Right renal cortex interstitium (tissue), 3 donors: ENCODE results near the gene GNG14. TPM values are rescaled to one million over a fixed set of nuclear protein-coding genes. Genes with fewer than 3 reads are reported as not detected.
A peak's percentile ranks its signal among the peaks of the same experiment; 100 is the strongest.
"Not testable (repeated sequence)": the region's sequence is repeated elsewhere in the genome, so short reads cannot be mapped to it uniquely, and the experiment has no call there.

Experiments
- DNase-seq, 3 donors: peaks; one replicate each; pipeline ENCODE4 v3.0.0-alpha.2; 2013; ENCODE audit warnings: low read depth in 3 of 3, low spot score in 2 of 3
- polyA plus RNA-seq, 3 donors: library from polyadenylated mRNA; unstranded; fragments of 120-200 nt; gene quantifications; one replicate each; pipeline ENCODE4 v1.2.1, GENCODE V29; 2013; ENCODE audit not compliant: insufficient read length in 3 of 3

GNG14 gene
- polyA plus RNA-seq, result not detected

- DNase-seq, result no peak
Measured at GRCh38 chr19:12687496-12688196, at the start of gene GNG14. Gene GNG14 (plus strand): TSS chr19:12687998. CDS start chr19:12688049, 51 bp downstream.

DNA sequence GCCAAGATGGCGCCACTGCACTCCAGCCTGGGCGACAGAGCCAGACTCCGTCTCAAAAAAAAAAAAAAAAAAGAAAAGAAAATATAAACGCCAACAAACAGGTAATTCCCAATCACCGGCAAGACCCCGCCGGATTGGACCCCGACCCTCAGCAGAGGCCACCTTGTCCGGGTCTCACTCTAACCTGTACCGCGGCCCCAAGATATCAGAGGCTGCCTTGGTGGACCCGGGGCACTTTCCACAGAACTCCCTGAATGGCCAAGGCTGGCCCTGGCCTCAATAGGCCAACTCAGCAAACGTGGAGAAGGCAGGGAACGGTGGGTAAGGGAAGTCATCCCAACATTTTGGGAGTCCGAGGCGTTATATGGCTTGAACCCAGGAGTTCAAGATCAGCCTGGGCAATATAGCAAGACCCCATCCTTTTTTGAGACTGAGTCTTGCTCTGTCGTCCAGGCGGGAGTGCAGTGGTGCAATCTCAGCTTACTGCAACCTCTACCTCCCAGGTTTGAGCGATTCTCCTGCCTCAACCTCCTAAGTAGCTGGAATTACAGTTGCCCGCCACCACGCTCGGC, 49.1 kb upstream of the GNG14 start:
- no peak for DNase-seq

- DNase-seq, result peak in 2 of 3 donors; percentile 48 to 59
Measured at GRCh38 chr19:12639901-12640613, 47.7 kb upstream of the GNG14 start.

DNA sequence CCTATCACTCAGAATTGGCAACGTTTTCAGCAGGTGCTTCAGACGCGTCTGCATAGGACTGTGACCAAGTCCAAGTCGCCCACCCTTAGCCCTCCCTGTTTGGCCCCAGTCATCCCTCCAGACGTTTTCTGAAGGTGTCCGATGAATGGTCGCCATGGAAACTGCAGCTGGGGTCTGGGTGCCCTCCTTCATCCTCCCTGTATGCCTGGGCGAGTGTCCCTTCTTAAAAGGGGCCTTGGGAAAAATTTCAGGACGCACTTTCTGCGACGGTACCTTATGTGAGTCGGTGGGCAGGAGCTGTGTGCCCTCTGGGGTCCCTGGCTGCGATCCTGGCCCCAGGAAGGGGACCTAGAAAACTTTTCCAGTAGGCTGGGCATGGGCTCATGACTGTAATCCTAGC, 46.3 kb upstream of the GNG14 start:
- DNase-seq, result no peak

DNA sequence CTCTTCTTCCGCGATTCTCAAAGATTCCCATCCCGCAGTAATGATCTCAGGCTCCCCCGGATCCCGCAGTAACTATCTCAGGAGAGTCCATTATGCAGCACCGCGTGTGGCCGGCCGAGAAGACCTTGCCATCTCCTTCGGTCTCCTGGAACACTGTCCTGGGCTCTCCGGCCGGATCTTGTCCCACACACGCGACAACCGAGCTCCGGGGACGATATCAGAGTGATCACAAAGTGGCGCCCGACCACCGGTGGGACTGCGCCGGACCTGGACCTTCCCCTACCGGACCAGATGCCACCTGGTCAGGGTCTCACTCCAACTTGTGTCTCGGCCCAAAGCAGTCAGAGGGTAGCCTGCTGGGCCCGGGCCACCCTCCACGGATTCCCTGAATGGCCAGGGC, 45.3 kb upstream of the GNG14 start:
- no peak for DNase-seq

DNA sequence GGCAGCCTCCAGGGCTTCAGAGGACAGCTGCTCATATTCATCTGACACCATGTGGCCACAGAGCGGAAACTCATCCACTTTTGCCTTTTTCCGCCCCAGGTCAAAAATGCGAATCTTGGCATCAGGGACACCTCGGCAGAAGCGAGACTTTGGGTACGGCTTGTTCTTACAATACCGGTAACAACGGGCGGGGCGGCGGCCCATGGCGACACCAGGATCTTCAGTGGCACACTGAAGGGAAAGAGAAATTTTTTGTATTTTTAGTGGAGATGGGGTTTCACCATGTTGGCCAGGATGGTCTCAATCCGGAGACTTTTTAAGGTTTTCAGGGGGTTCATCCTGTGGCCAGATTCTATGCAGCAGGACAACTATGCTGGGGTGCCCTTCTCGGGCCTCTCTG, 44.1 kb upstream of the GNG14 start:
- DNase-seq, result not testable (repeated sequence)

DNA sequence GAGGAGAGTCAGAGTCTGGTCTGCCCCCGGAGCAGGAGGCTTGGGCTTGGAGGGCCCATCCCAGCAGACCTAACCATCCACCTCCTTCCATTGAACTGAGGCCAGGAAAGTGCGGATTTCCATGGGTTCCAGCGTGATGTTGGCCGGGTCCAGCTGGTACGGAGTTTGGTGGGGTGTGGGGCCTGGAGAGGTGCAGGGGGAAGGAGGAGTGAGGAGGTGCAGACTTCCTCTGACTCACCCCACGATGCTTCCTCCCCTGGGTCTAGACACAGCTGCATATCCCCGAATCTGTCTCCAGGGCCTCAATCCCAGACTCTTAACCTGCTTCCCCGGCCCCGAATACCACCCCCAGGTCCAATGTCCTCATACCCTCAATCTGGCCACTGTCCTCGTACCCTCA, 41.2 kb upstream of the GNG14 start:
- DNase-seq, result no peak

GRCh38 chr19:12647047-12647446, 40.8 kb upstream of the GNG14 start:
- DNase-seq, result no peak

DNA sequence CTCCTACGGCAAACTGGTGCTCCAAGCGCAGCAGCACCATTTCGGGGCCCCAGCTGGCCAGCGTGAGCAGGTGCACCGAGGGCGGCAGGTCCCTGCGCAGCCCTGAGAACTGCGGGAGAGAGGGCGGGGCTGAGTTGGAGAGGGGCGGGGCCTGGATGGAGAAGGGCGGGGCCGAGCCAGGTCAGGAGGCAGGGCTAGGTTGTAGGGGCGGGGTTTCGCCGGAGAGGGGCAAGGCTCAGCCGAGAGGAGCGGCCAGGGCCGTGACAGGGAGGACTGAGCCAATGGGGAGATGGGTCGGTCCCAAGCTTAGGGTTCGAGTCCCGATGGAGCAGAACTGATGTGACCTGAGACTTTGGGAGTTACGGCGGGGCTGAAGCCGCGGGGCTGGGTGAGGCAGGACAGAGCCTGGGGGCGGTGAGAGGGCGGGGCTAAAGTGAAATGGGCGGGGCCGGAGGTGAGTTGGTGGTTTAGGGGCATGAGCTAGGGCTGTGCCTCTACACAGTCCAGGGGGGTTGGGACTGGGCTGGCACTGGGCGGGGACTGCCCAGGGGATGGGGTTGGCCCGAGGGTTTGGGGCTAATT, 40.2 kb upstream of the GNG14 start:
- no peak for DNase-seq

DNA sequence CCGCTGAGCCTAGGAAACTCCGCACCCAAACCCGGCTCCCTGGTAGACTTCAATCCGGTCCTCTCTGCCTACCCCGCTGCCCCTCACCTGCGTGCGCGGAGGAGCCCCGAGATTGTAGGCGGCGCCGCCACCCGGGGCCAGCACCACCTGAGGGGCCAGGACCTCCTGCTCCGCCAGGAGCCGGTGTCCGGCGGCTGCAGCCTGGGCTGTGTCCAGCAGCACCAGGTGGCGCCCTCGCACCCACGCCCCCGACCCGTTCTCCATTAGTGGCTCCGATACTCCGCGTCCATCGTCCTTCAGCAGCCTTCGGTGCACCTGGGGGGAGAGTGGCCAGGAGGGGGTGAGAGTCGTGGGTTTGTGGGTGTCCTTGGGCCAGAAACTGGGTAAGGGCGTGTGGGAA, 39.7 kb upstream of the GNG14 start:
- no peak for DNase-seq

DNA sequence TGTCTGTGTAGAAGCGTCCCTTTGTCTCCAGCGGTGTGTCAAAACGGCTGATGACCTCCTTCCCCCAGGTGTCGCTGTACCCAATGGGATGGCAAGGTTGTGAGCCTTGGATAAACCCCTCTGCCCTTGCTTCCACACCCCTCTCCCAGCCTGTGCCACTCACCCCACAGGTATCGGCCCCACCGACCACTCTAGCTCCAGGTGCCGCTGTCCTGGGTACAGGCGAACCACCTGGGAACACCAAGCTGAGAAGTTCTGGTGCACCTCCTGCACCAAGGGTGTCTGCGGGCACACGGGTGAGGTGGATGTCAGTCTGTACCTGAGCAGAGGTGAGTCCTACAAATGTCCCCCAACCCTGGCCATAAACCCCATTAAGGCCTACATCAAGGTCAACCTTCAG, 37.9 kb upstream of the GNG14 start:
- DNase-seq, result no peak

DNA sequence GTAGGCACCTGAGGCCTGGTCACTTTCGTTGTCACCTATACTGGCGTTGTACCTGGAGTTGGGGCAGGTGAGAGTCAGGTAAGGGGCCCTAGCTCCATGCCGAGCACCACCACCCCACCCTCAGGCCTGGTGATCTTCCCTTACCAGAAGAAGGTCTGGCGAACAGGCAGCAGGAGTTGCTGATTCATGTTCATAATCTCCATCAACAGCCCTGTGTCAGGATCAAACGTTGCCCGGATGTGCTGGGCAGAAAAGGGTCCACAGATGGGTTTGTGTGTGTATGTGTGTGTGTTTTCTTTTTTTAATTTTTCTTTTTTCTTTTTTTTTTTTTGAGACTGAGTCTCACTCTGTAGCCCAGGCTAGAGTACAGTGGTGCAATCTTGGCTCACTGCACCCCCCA, 35.6 kb upstream of the GNG14 start:
- DNase-seq, result no peak

GRCh38 chr19:12655546-12655945, 32.3 kb upstream of the GNG14 start:
- DNase-seq, result no peak

DNA sequence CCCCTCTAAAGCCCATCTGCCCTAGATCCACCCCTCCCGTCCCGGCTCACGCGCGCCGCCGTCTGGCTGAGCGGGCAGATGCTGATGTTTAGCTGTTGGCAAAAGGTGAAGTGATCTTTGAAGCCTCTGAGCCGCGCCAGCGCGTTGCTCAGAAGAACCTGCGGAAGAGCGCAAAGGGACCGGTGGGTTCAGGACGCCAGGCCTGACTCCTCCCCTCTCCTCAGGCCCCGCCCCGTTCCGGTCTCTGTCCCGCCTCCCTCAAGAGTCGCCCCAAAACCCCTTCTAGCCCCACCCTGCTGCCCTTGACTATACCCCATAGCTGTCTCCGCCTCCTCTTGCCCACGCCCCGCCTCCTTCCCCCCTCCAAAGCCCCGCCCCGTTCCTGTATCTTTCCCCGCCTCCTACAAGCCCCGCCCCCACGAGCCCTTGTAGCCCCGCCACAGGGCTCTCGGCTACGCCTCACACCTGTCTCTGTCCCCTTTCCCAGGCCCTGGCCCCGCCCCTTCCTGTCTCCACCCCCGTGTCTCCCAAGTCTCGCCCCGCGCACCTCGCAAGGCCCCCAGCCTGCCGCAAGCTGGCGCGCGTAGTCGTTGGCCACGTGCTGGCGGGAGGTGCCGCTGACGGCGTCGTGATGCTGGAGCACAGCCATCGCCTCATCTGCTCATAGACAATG, 30.8 kb upstream of the GNG14 start:
- DNase-seq, result no peak

DNA sequence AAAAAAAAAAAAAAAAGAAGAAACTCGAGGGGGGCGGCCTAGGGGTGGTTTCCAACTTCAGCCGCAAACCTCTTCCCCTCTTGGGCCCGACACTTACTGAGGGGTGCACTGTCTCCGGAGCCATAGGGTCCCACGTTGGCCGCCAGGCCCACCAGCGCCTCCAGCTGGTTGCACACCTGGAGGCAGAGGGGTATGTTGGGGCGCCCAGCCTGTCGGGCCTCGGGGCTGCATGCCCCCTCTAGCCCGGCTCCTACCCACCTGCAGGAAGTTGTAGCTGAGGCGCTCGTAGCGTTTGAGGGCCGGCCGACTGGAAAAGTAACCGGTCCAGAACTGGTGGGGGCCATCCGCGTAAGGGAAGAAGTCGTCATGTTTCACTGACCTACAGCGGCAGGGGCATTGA, 29.8 kb upstream of the GNG14 start:
- no peak for DNase-seq

GRCh38 chr19:12660980-12661379, 26.8 kb upstream of the GNG14 start:
- no peak for DNase-seq

GRCh38 chr19:12664406-12665280, 23.2 kb upstream of the GNG14 start:
- no peak for DNase-seq

- no peak for DNase-seq
Measured at GRCh38 chr19:12665281-12665573, 22.6 kb upstream of the GNG14 start.

- no peak for DNase-seq
Measured at GRCh38 chr19:12665671-12666264, 22.0 kb upstream of the GNG14 start.
